Activated T-helper 1 cell treated with Interleukin-2 at 50 U/mL for 16 hours (primary cell): ENCODE measurements around the gene GADL1.

ENCODE experiments used
- DNase-seq: peaks from one replicate; pipeline ENCODE4 v3.0.0-alpha.2; 2020; ENCODE audit warnings: low read depth

The GADL1 gene

DNA sequence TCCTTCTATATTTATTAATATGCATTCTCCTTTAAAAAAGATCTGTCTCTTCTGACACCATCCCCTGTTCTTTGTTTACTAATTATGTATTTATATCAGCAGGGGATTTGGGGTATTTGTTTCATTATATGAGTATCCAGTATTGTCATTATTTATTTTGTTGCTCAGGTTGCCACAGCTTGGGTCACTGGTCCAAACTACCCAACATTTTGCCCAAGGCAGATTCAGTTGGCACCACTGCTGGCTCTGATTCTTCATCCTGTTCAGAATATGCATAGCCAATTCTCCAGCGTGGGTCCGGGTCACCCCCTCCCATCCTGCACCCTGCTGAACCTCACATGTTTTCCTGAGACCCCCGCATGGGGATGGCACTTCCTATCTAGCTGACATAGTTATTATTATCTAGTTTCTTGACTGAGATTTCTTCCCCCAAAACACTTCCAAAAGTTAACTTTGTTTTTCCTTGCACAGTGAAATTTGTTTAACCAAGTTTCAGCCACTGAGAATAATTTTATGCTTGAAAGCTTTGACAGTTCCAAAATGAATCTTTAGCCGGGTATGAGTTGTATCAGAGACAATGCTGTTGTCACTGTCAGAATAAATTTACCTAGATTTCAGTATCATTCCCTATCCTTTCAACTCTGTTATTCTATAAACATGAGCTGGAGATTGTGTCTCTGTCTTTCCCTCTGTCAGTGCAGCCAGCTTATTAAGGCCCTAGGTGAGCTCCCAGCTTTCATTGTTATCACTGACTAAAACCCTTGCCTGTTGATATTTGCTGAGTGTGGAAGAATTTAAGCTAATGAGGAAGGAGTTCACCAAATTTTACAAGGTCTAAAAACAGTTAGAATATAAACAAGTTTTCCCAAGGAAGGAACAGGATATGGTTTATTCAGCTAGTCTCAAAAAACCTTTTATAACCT is 217.8 kb downstream of the GADL1 start:
- DNase-seq: no peak
